ENCODE results near the gene ARHGEF37. TPM values are rescaled to one million over a fixed set of nuclear protein-coding genes. Genes with fewer than 3 reads are reported as not detected.

Gene ARHGEF37
- total RNA-seq, 4 donors from 2014 or later = 1.5 to 7.5 (median 4.9) TPM

GRCh38 chr5:149638136-149638535 is 56.8 kb downstream of the ARHGEF37 start:
- TF ChIP-seq, protein P1, sequence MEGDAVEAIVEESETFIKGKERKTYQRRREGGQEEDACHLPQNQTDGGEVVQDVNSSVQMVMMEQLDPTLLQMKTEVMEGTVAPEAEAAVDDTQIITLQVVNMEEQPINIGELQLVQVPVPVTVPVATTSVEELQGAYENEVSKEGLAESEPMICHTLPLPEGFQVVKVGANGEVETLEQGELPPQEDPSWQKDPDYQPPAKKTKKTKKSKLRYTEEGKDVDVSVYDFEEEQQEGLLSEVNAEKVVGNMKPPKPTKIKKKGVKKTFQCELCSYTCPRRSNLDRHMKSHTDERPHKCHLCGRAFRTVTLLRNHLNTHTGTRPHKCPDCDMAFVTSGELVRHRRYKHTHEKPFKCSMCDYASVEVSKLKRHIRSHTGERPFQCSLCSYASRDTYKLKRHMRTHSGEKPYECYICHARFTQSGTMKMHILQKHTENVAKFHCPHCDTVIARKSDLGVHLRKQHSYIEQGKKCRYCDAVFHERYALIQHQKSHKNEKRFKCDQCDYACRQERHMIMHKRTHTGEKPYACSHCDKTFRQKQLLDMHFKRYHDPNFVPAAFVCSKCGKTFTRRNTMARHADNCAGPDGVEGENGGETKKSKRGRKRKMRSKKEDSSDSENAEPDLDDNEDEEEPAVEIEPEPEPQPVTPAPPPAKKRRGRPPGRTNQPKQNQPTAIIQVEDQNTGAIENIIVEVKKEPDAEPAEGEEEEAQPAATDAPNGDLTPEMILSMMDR (IDR thresholded peaks at IDR 0.05; ENCODE audit: low read depth) = no peak

GRCh38 chr5:149638546-149639241 is 57.4 kb downstream of the ARHGEF37 start:
- TF ChIP-seq, protein P1 (IDR thresholded peaks at IDR 0.05; ENCODE audit: low read depth) = no peak

- TF ChIP-seq, protein P1 (IDR thresholded peaks at IDR 0.05; ENCODE audit: low read depth) = no peak
These were observed 58.4 kb downstream of the ARHGEF37 start for GRCh38 chr5:149639737-149640136.

GRCh38 chr5:149640350-149640999 is 59.2 kb downstream of the ARHGEF37 start:
- TF ChIP-seq, protein P1 (IDR thresholded peaks at IDR 0.05; ENCODE audit: low read depth) = no peak

- TF ChIP-seq, protein P1 (IDR thresholded peaks at IDR 0.05; ENCODE audit: low read depth) = no peak
These were observed 59.8 kb downstream of the ARHGEF37 start for GRCh38 chr5:149641000-149641576.

DNA sequence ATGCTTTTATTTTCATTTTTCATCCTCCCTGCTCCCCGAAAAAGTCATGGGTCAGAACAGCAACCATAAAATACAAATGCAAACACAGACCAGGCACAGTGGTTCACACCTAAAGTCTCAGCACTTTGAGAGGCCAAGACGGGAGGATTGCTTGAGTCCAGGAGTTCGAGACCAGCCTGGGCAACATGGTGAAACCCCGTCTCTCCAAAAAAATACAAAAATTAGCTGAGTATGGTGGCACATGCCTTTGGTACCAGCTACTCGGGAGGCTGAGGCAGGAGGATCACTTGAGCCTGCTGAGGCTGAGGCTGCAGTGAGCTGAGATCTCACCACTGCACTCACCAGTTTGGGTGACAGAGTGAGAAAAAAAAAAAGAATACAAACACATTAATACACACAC is 60.3 kb downstream of the ARHGEF37 start:
- TF ChIP-seq, protein P1 (IDR thresholded peaks at IDR 0.05; ENCODE audit: low read depth) = no peak

DNA sequence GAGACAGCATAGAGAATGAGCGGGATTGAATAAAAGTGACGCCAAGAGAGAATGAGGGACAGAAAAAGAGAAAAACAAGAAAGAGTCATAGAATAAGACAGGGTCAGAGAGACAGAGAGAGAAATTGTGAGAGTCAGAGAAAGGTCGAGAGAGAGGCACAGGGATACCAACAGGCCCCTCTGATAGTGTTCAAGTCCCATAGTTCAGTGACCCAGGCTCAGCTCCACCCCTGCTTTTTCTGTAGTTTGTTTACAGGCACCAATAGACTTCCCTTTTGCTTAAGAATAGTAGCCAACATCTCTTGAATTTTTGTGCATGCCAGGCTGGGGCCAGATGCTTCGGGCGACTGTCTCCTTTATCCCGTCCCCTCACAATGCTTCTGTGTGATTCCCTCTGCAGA is 62.5 kb downstream of the ARHGEF37 start:
- TF ChIP-seq, protein P1 (IDR thresholded peaks at IDR 0.05; ENCODE audit: low read depth) = no peak
